Neural cell (in vitro differentiated cells): ENCODE measurements around the gene SLC16A13. TPM values are rescaled to one million over a fixed set of nuclear protein-coding genes. Genes with fewer than 3 reads are reported as not detected.

Experiments used
- H2AFZ ChIP-seq: fragments of 200-600, 300-800 bp; sonication (generic), shearing (Covaris generic); 2 replicates; pipeline ENCODE4 v1.6.0; 2014; ENCODE audit warnings: low read depth, mild to moderate bottlenecking, antibody characterized with exemption, low read length, moderate library complexity
- H3F3A ChIP-seq: fragments of 200-600 bp; shearing (Covaris generic); 2 replicates; pipeline ENCODE4 v1.6.1; 2016; ENCODE audit warnings: mild to moderate bottlenecking, moderate library complexity, mixed read lengths, antibody characterized with exemption, low read length; ENCODE audit not compliant: insufficient read depth, poor library complexity, severe bottlenecking
- H3K27ac ChIP-seq: fragments of 200-600, 300-800 bp; sonication (generic), shearing (Covaris generic); 2 replicates; pipeline ENCODE4 v1.5.1; 2014; ENCODE audit warnings: mild to moderate bottlenecking, low read length, moderate library complexity
- H3K27me3 ChIP-seq: fragments of 300-800, 200-600 bp; sonication (generic), shearing (Covaris generic); 2 replicates; pipeline ENCODE4 v1.6.0; 2014; ENCODE audit warnings: mild to moderate bottlenecking, low read depth, low read length, moderate library complexity; ENCODE audit not compliant: insufficient read depth
- H3K36me3 ChIP-seq: fragments of 300-800, 200-600 bp; sonication (generic), shearing (Covaris generic); 2 replicates; pipeline ENCODE4 v1.5.1; 2014; ENCODE audit warnings: mild to moderate bottlenecking, antibody characterized with exemption, low read length, moderate library complexity; ENCODE audit not compliant: insufficient read depth
- H3K4me2 ChIP-seq: fragments of 300-800, 200-600 bp; sonication (generic), shearing (Covaris generic); 2 replicates; pipeline ENCODE4 v1.6.0; 2014; ENCODE audit warnings: mild to moderate bottlenecking, low read length
- H3K4me3 ChIP-seq: fragments of 300-800, 200-600 bp; sonication (generic), shearing (Covaris generic); 2 replicates; pipeline ENCODE4 v1.5.1; 2014; ENCODE audit warnings: mild to moderate bottlenecking, low read length, moderate library complexity
- H3K79me2 ChIP-seq: fragments of 200-600 bp; shearing (Covaris generic); replicated peaks from 2 replicates; pipeline ENCODE4 v1.6.0; 2014; ENCODE audit warnings: mild to moderate bottlenecking, low read length, moderate library complexity; ENCODE audit not compliant: insufficient read depth
- H3K9ac ChIP-seq: fragments of 300-800, 200-600 bp; sonication (generic), shearing (Covaris generic); 2 replicates; pipeline ENCODE4 v1.6.1; 2016; ENCODE audit warnings: mild to moderate bottlenecking, low read length, mixed read lengths
- H3K9me2 ChIP-seq: fragments of 200-600 bp; shearing (Covaris generic); 2 replicates; pipeline ENCODE4 v1.6.1; 2016; ENCODE audit warnings: mild to moderate bottlenecking, low read length, mixed read lengths; ENCODE audit not compliant: insufficient read depth
- H3K9me3 ChIP-seq: fragments of 200-600, 300-800 bp; sonication (generic), shearing (Covaris generic); 2 replicates; pipeline ENCODE4 v1.6.1; 2016; ENCODE audit warnings: mild to moderate bottlenecking, mixed run types, low read length, moderate library complexity, mixed read lengths
- H4K20me1 ChIP-seq: fragments of 200-600 bp; shearing (Covaris generic); 2 replicates; pipeline ENCODE4 v1.6.1; 2016; ENCODE audit warnings: mild to moderate bottlenecking, mixed run types; ENCODE audit not compliant: insufficient read depth
- CTCF ChIP-seq: fragments of 450-650 bp; IDR thresholded peaks from 2 replicates; pipeline ENCODE4 v1.5.1; 2014; ENCODE audit warnings: antibody characterized with exemption, mild to moderate bottlenecking, moderate library complexity; ENCODE audit not compliant: poor library complexity, severe bottlenecking
- EP300 ChIP-seq: fragments of 450-650 bp; conservative IDR thresholded peaks from 2 replicates; pipeline ENCODE4 v1.6.1; 2014; ENCODE audit warnings: antibody characterized with exemption, mild to moderate bottlenecking, moderate library complexity; ENCODE audit not compliant: poor library complexity, severe bottlenecking
- EZH2 ChIP-seq: fragments of 200-600, 300-800 bp; shearing (Covaris generic), sonication (generic); IDR thresholded peaks from 2 replicates; pipeline ENCODE4 v1.6.1; 2014; ENCODE audit warnings: antibody characterized with exemption, low read length, borderline replicate concordance, mild to moderate bottlenecking; ENCODE audit not compliant: insufficient read depth, poor library complexity, severe bottlenecking
- MXI1 ChIP-seq: fragments of 450-650 bp; conservative IDR thresholded peaks from 2 replicates; pipeline ENCODE4 v1.6.1; 2014; ENCODE audit warnings: antibody characterized with exemption, mild to moderate bottlenecking; ENCODE audit not compliant: poor library complexity, severe bottlenecking
- POLR2AphosphoS5 ChIP-seq: IDR thresholded peaks from 2 replicates; pipeline ENCODE4 v1.6.1; 2012
- RAD21 ChIP-seq: fragments of 450-650 bp; conservative IDR thresholded peaks from 2 replicates; pipeline ENCODE4 v1.6.1; 2014; ENCODE audit warnings: antibody characterized with exemption, mild to moderate bottlenecking, moderate library complexity
- REST ChIP-seq: IDR thresholded peaks from 2 replicates; pipeline ENCODE4 v1.6.1; 2012; ENCODE audit warnings: borderline replicate concordance
- SMC3 ChIP-seq: fragments of 450-650 bp; conservative IDR thresholded peaks from 2 replicates; pipeline ENCODE4 v1.6.1; 2014; ENCODE audit warnings: antibody characterized with exemption, mild to moderate bottlenecking, moderate library complexity; ENCODE audit not compliant: poor library complexity
- TAF1 ChIP-seq: IDR thresholded peaks from 2 replicates; pipeline ENCODE4 v1.6.1; 2012; ENCODE audit warnings: low read depth
- polyA plus RNA-seq: library from polyadenylated mRNA; depleted of rRNA; stranded (reverse); fragments of >200 nt; gene quantifications from 2 replicates; pipeline ENCODE4 v1.2.3, GENCODE V29; 2014

Gene SLC16A13
- polyA plus RNA-seq, 1 donor from 2014 or later: not detected

GRCh38 chr17:7021993-7022778, 13.6 kb upstream of the SLC16A13 start:
- Histone ChIP-seq H3K9ac (no peak overlapping the region), H2AFZ (no peak overlapping the region), H3K79me2 (no peaks in the 10 kb centered on the region), H3K36me3 (no peaks in the 10 kb centered on the region), H3F3A (no peaks in the 10 kb centered on the region), H4K20me1 (no peaks in the 10 kb centered on the region), H3K9me2 (no peaks in the 10 kb centered on the region), H3K27me3 (peaks cover 40% of the 10 kb centered on the region), H3K4me3 (peak overlapping the region; percentile 39), H3K4me2 (no peak overlapping the region), H3K9me3 (no peaks in the 10 kb centered on the region), H3K27ac (no peak overlapping the region)
- no peak for TF ChIP-seq MXI1
- TF ChIP-seq RAD21: peak; percentile 61
- no peak for TF ChIP-seq TAF1
- peak; percentile 65 for TF ChIP-seq SMC3
- TF ChIP-seq CTCF: peak; percentile 79
- TF ChIP-seq REST: no peak

- Histone ChIP-seq H2AFZ (no peak within 1 kb of the TSS), H3K79me2 (no peaks in the 10 kb centered on the region), H3F3A (no peaks in the 10 kb centered on the region), H3K27me3 (peaks cover 40% of the 10 kb centered on the region), H4K20me1 (no peaks in the 10 kb centered on the region), H3K4me2 (no peak within 1 kb of the TSS), H3K27ac (no peak within 1 kb of the TSS), H3K9ac (no peak within 1 kb of the TSS), H3K9me3 (no peaks in the 10 kb centered on the region), H3K4me3 (peak within 1 kb of the TSS; percentile 45), H3K9me2 (no peaks in the 10 kb centered on the region), H3K36me3 (no peaks in the 10 kb centered on the region)
- no peak for TF ChIP-seq EP300
- no peak for TF ChIP-seq EZH2
- TF ChIP-seq REST: no peak
- TF ChIP-seq MXI1: no peak
- no peak for TF ChIP-seq TAF1
- no peak for TF ChIP-seq SMC3
- no peak for TF ChIP-seq RAD21
- no peak for TF ChIP-seq POLR2AphosphoS5
- no peak for TF ChIP-seq CTCF
Observed at GRCh38 chr17:7022781-7023571, 12.8 kb upstream of the SLC16A13 start, which contains the start of gene BCL6B. BCL6B (plus strand) TSS chr17:7023050; CDS start chr17:7023672, 622 bp downstream.
